HCT116 (cell line): Measurements from ENCODE around the gene ANKRD33. TPM values are rescaled to one million over a fixed set of nuclear protein-coding genes. Genes with fewer than 3 reads are reported as not detected.

Source experiments
- ATAC-seq: fragments of 200-7000 bp; cut with Tn5 transposase; 2 replicates; pipeline ENCODE4 v1.9.1; 2020; ENCODE audit warnings: mild to moderate bottlenecking, moderate library complexity
- BruUV-seq: library from RNA; stranded (reverse); fragments of 400-500 nt; replicated peaks from 2 replicates; lab custom pipeline; 2021; lab: Mats Ljungman, UMichigan
- CTCF ChIA-PET: fragments of 300-600 bp; sonication (Branson Sonifier 250); formaldehyde crosslinking; loops from one replicate; lab custom pipeline; 2021; ENCODE audit warnings: antibody characterized with exemption; lab: Charles Lee
- POLR2A ChIA-PET: fragments of 300-600, 350-600 bp; sonication (Branson Sonifier 250); formaldehyde crosslinking; loops from one replicate; lab custom pipeline; 2021; ENCODE audit warnings: antibody characterized with exemption; lab: Charles Lee
- RAD21 ChIA-PET, 2 experiments: fragments of 300-600 bp; sonication (Branson Sonifier 250); formaldehyde crosslinking; loops; one replicate each; lab custom pipeline; 2023; ENCODE audit warnings: low total read pairs in 2 of 2; ENCODE audit not compliant: uncharacterized antibody in 2 of 2, unreplicated experiment in 2 of 2, low non-redundant PET in 1 of 2; lab: Charles Lee
- DNase-seq: peaks from one replicate; pipeline ENCODE4 v3.0.0-alpha.2; 2010; ENCODE audit warnings: low read depth, low spot score
- H2AFZ ChIP-seq: fragments of 200-600 bp; shearing (Covaris generic), sonication (generic); 2 replicates; pipeline ENCODE4 v1.6.1; 2017; ENCODE audit warnings: low read depth, mixed run types, mixed read lengths, antibody characterized with exemption, low read length; ENCODE audit not compliant: poor library complexity, severe bottlenecking
- H3K27ac ChIP-seq: 2 replicates; pipeline ENCODE4 v1.5.1; 2012; ENCODE audit warnings: low read depth, low read length
- H3K27me3 ChIP-seq: fragments of 200-600 bp; sonication (generic); 2 replicates; pipeline ENCODE4 v1.6.1; 2016; ENCODE audit warnings: mixed run types, low read length, mixed read lengths; ENCODE audit not compliant: insufficient read depth
- H3K36me3 ChIP-seq, 2 experiments: fragments of 200-500 bp in 1 of 2; fragments of 200-600 bp in 1 of 2; sonication (Bioruptor generic) in 1 of 2; sonication (generic) in 1 of 2; 2 replicates each; pipeline versions ENCODE4 v1.5.1 to v1.6.1; 2014 to 2016; ENCODE audit warnings: low read length in 2 of 2, inconsistent platforms in 1 of 2, mixed read lengths in 1 of 2, mixed run types in 1 of 2; ENCODE audit not compliant: insufficient read depth in 2 of 2, control insufficient read depth in 1 of 2
- H3K4me1 ChIP-seq, 2 experiments: fragments of 200-600 bp in 1 of 2; sonication (generic) in 1 of 2; 2 replicates each; pipeline versions ENCODE4 v1.5.1 to v1.6.1; 2012 to 2017; ENCODE audit warnings: low read length in 2 of 2, inconsistent platforms in 1 of 2, mild to moderate bottlenecking in 1 of 2, mixed read lengths in 1 of 2, mixed run types in 1 of 2, moderate library complexity in 1 of 2; ENCODE audit not compliant: insufficient read depth in 2 of 2, control insufficient read depth in 1 of 2
- H3K4me2 ChIP-seq: fragments of 200-600 bp; sonication (generic); 2 replicates; pipeline ENCODE4 v1.6.1; 2017; ENCODE audit warnings: mixed run types, low read length, mixed read lengths
- H3K4me3 ChIP-seq, 2 experiments: fragments of 200-600 bp in 1 of 2; sonication (generic) in 1 of 2; replicated peaks in 1 of 2; 2 replicates each; pipeline ENCODE4 v1.5.1; 2011 to 2016; ENCODE audit warnings: low read length in 2 of 2, control low read depth in 1 of 2, low read depth in 1 of 2, mild to moderate bottlenecking in 1 of 2, mixed read lengths in 1 of 2, mixed run types in 1 of 2
- H3K79me2 ChIP-seq: fragments of 200-600 bp; sonication (generic); 2 replicates; pipeline ENCODE4 v1.6.1; 2017; ENCODE audit warnings: mild to moderate bottlenecking, mixed run types, low read length, moderate library complexity, mixed read lengths; ENCODE audit not compliant: insufficient read depth
- H3K9ac ChIP-seq: fragments of 200-600 bp; sonication (generic); 2 replicates; pipeline ENCODE4 v1.6.1; 2016; ENCODE audit warnings: low read length, mixed read lengths
- H3K9me2 ChIP-seq: fragments of 200-600 bp; sonication (generic), shearing (Covaris generic); 2 replicates; pipeline ENCODE4 v1.6.1; 2017; ENCODE audit warnings: mixed run types, mild to moderate bottlenecking, moderate library complexity; ENCODE audit not compliant: insufficient read depth
- H3K9me3 ChIP-seq, 2 experiments: fragments of 200-500 bp in 1 of 2; fragments of 200-600 bp in 1 of 2; sonication (Bioruptor generic) in 1 of 2; sonication (generic) in 1 of 2; 2 replicates each; pipeline ENCODE4 v1.6.1; 2014 to 2017; ENCODE audit warnings: low read length in 2 of 2, mixed read lengths in 2 of 2, inconsistent platforms in 1 of 2, low read depth in 1 of 2, mild to moderate bottlenecking in 1 of 2, mixed run types in 1 of 2, moderate library complexity in 1 of 2; ENCODE audit not compliant: control insufficient read depth in 1 of 2, insufficient read depth in 1 of 2
- H4K20me1 ChIP-seq: fragments of 200-600 bp; sonication (generic), shearing (Covaris generic); 2 replicates; pipeline ENCODE4 v1.6.1; 2017; ENCODE audit warnings: mixed run types, mild to moderate bottlenecking, moderate library complexity; ENCODE audit not compliant: insufficient read depth
- ELF1 ChIP-seq: IDR thresholded peaks from 2 replicates; pipeline ENCODE4 v1.6.1; 2012; ENCODE audit warnings: low read depth, borderline replicate concordance
- FOSL1 ChIP-seq: IDR thresholded peaks from 2 replicates; pipeline ENCODE4 v1.6.1; 2012; ENCODE audit warnings: low read depth
- MAX ChIP-seq: IDR thresholded peaks from 2 replicates; pipeline ENCODE4 v1.6.1; 2012
- POLR2AphosphoS5 ChIP-seq: IDR thresholded peaks from 2 replicates; pipeline ENCODE4 v1.6.1; 2011; ENCODE audit warnings: mild to moderate bottlenecking, low read depth, low read length, moderate library complexity
- YY1 ChIP-seq: IDR thresholded peaks from 2 replicates; pipeline ENCODE4 v1.6.1; 2011; ENCODE audit warnings: low read length, low read depth, moderate library complexity, mild to moderate bottlenecking; ENCODE audit not compliant: insufficient replicate concordance; ENCODE audit errors: extremely low read depth
- intact Hi-C: fragments of 100-400 bp; cut with micrococcal nuclease; formaldehyde crosslinking; loops from 2 replicates; pipeline ENCODE4 v1.10.0; 2022
- total RNA-seq: library from RNA; stranded (reverse); gene quantifications from one replicate; pipeline ENCODE4 v1.2.1, GENCODE V29; 2021; ENCODE audit not compliant: unreplicated experiment

ANKRD33 gene
- total RNA-seq, 1 experiment from 2014 or later, result not detected

DNA sequence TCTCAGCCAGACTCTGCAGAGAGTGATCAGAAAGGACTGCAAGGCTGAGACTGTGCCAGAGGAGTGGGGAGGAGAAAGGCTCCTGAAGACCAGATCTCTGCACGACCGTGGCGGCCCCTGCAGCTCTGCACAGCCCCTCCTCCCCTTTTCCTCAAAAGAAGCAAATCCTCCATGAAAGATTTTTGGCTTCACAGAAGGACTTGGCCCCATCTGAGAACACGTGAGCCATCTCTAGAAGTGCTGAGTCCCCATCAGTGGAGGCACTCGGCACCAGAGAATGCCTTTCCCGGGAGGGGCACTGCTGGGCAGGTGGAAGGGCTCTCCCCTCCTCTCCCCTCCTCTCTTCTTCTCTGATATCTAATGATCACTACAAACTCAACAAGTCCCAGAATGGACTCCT, 46.2 kb upstream of the ANKRD33 start:
- ChIA-PET CTCF (no interaction called here), RAD21 (no interaction called here), POLR2A (no interaction called here)
- Histone ChIP-seq H3K4me3 (no peak overlapping the region), H3K79me2 (no peaks in the 10 kb centered on the region), H3K27me3 (peaks cover 2% of the 10 kb centered on the region; the same call in 1 of the 2 replicates), H3K9me2 (no peaks in the 10 kb centered on the region), H4K20me1 (no peaks in the 10 kb centered on the region), H3K4me1 (no peaks in the 10 kb centered on the region; a peak in 1 of 4 replicates), H3K4me2 (no peak overlapping the region), H2AFZ (no peak overlapping the region), H3K9me3 (no peaks in the 10 kb centered on the region), H3K36me3 (no peaks in the 10 kb centered on the region), H3K9ac (no peak overlapping the region), H3K27ac (no peak overlapping the region)
- intact Hi-C loops, result no loop called here
- TF ChIP-seq MAX (no peak), FOSL1 (no peak), POLR2AphosphoS5 (no peak), ELF1 (no peak)
- no peak for ATAC-seq
- BruUV-seq, result no TSS peak
- DNase-seq, result no peak

GRCh38 chr12:51844854-51845253, 43.0 kb upstream of the ANKRD33 start:
- Histone ChIP-seq H3K36me3 (no peaks in the 10 kb centered on the region), H3K9ac (no peak overlapping the region), H2AFZ (no peak overlapping the region), H4K20me1 (no peaks in the 10 kb centered on the region), H3K79me2 (no peaks in the 10 kb centered on the region), H3K4me2 (no peak overlapping the region), H3K4me1 (peaks cover 0 to 4% of the 10 kb centered on the region in 2 experiments; a peak in 2 of 4 replicates), H3K4me3 (no peak overlapping the region), H3K27me3 (peaks cover 2% of the 10 kb centered on the region; the same call in 1 of the 2 replicates), H3K9me2 (no peaks in the 10 kb centered on the region), H3K27ac (no peak overlapping the region), H3K9me3 (no peaks in the 10 kb centered on the region)
- no peak for DNase-seq
- ATAC-seq, result no peak
- RAD21 ChIA-PET, result no interaction called here
- no peak for TF ChIP-seq YY1
- intact Hi-C loops, result no loop called here
- no TSS peak for BruUV-seq
- POLR2A ChIA-PET, result no interaction called here
- CTCF ChIA-PET, result no interaction called here
